ENCODE measurements around the gene RIC3.

RIC3 gene

DNA sequence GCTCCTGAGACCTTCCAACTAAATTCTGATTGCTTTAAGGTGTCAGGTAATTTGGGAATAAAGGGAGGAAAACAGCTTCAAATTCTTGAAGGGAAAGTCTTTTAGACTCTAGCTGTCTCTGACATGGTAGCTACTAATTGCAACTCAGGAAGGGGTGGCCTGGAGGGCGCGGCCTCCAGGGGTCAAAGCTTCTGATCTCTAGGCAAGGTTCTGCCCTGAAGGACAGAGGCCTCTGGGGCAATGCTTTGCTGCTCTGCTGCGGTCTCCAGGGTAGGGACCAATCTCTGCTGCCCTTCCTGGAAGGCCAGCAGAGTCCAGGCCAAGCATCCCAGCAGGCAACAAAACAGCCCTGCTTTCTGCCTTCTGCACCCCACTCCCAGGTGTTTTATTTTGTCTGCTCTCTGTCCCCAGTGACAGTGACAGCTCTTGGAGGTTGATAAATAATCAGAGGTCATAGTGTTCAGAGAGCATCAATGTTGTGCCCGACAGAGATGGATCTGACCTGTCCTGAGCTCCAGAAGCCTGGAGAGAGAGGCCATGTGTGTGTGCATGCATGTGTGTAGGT, 89.6 kb downstream of the RIC3 start:
- H3K79me2 ChIP-seq (ENCODE audit: insufficient read depth, low read length) = no peaks in the 10 kb centered on the region

DNA sequence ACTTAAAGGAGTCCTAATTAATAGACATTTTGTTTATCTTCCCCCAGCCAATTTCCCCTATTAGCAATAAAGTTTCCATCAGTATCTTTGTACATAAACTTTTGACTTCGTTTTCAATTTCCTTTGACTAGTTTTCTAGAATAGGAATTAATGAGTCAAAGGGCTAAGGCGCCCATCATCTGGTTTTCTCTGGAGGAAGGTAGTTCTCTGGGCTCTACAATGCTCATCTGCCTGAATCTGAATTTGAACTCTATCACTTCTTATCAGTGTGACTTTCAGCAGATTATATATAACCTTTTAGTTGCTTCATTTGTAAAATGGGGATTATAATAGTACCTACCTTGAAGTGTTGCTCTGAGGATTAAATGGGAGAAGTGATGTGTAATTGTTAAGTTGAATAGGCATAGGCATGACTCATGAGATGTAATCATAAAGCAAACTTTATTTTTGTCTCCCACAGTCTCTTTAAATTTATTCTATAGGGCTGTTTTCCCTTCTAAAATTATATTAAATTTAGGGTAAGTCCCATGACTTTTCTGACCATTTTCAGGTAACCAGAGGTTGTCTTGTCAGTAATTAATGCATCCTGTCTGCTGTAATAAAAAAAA, 93.6 kb downstream of the RIC3 start:
- no peak for TF ChIP-seq EZH2phosphoT487 (conservative IDR thresholded peaks at IDR 0.05; ENCODE audit: low read length)
- TF ChIP-seq, protein P1, sequence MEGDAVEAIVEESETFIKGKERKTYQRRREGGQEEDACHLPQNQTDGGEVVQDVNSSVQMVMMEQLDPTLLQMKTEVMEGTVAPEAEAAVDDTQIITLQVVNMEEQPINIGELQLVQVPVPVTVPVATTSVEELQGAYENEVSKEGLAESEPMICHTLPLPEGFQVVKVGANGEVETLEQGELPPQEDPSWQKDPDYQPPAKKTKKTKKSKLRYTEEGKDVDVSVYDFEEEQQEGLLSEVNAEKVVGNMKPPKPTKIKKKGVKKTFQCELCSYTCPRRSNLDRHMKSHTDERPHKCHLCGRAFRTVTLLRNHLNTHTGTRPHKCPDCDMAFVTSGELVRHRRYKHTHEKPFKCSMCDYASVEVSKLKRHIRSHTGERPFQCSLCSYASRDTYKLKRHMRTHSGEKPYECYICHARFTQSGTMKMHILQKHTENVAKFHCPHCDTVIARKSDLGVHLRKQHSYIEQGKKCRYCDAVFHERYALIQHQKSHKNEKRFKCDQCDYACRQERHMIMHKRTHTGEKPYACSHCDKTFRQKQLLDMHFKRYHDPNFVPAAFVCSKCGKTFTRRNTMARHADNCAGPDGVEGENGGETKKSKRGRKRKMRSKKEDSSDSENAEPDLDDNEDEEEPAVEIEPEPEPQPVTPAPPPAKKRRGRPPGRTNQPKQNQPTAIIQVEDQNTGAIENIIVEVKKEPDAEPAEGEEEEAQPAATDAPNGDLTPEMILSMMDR (IDR thresholded peaks at IDR 0.05; ENCODE audit: insufficient read depth, low read length, poor library complexity, severe bottlenecking) = no peak
- H3K9me2 ChIP-seq (replicated peaks; ENCODE audit: insufficient read depth, low read length) = no peaks in the 10 kb centered on the region
- no peaks in the 10 kb centered on the region for H3K27me3 ChIP-seq (ENCODE audit: low read length)
- no peaks in the 10 kb centered on the region for H3F3A ChIP-seq (ENCODE audit: insufficient read depth)
- H4K20me1 ChIP-seq (ENCODE audit: low read depth, low read length) = no peaks in the 10 kb centered on the region
- no peaks in the 10 kb centered on the region for H3K9me3 ChIP-seq (ENCODE audit: insufficient read depth, low read length)
- H2AFZ ChIP-seq (ENCODE audit: low read depth, low read length, severe bottlenecking) = no peak overlapping the region
- no peaks in the 10 kb centered on the region for H3K79me2 ChIP-seq (ENCODE audit: insufficient read depth, low read length)
- H3K36me3 ChIP-seq (ENCODE audit: low read length) = no peaks in the 10 kb centered on the region
- H3K9ac ChIP-seq (ENCODE audit: low read length) = no peak overlapping the region
- no peak overlapping the region for H3K27ac ChIP-seq (ENCODE audit: low read depth, low read length)
- no peak overlapping the region for H3K4me3 ChIP-seq (ENCODE audit: insufficient read depth, low read length, poor library complexity, severe bottlenecking)
- H3K4me2 ChIP-seq (ENCODE audit: low read depth, low read length, poor library complexity, severe bottlenecking) = no peak overlapping the region

More for the DNA sequence above, 89.6 kb downstream of the RIC3 start:
- H3K9me3 ChIP-seq (ENCODE audit: insufficient read depth, low read length) = no peaks in the 10 kb centered on the region
- H3K4me2 ChIP-seq (ENCODE audit: low read depth, low read length, poor library complexity, severe bottlenecking) = no peak overlapping the region
- no peaks in the 10 kb centered on the region for H3K36me3 ChIP-seq (ENCODE audit: low read length)
- no peak overlapping the region for H3K4me3 ChIP-seq (ENCODE audit: insufficient read depth, low read length, poor library complexity, severe bottlenecking)
- no peaks in the 10 kb centered on the region for H3F3A ChIP-seq (ENCODE audit: insufficient read depth)
- TF ChIP-seq, protein P1 (IDR thresholded peaks at IDR 0.05; ENCODE audit: insufficient read depth, low read length, poor library complexity, severe bottlenecking) = no peak
- TF ChIP-seq EZH2phosphoT487 (conservative IDR thresholded peaks at IDR 0.05; ENCODE audit: low read length) = no peak
- no peak overlapping the region for H2AFZ ChIP-seq (ENCODE audit: low read depth, low read length, severe bottlenecking)
- no peak overlapping the region for H3K9ac ChIP-seq (ENCODE audit: low read length)
- no peaks in the 10 kb centered on the region for H4K20me1 ChIP-seq (ENCODE audit: low read depth, low read length)
- no peaks in the 10 kb centered on the region for H3K9me2 ChIP-seq (replicated peaks; ENCODE audit: insufficient read depth, low read length)
- no peaks in the 10 kb centered on the region for H3K27me3 ChIP-seq (ENCODE audit: low read length)
- no peak overlapping the region for H3K27ac ChIP-seq (ENCODE audit: low read depth, low read length)

GRCh38 chr11:8071616-8072581, 96.9 kb downstream of the RIC3 start:
- H3K36me3 ChIP-seq (ENCODE audit: low read length) = no peaks in the 10 kb centered on the region
- no peak overlapping the region for H3K9ac ChIP-seq (ENCODE audit: low read length)
- no peaks in the 10 kb centered on the region for H4K20me1 ChIP-seq (ENCODE audit: low read depth, low read length)
- H3K9me3 ChIP-seq (ENCODE audit: insufficient read depth, low read length) = no peaks in the 10 kb centered on the region
- no peak overlapping the region for H2AFZ ChIP-seq (ENCODE audit: low read depth, low read length, severe bottlenecking)
- H3K4me2 ChIP-seq (ENCODE audit: low read depth, low read length, poor library complexity, severe bottlenecking) = no peak overlapping the region
- no peaks in the 10 kb centered on the region for H3K9me2 ChIP-seq (replicated peaks; ENCODE audit: insufficient read depth, low read length)
- no peaks in the 10 kb centered on the region for H3F3A ChIP-seq (ENCODE audit: insufficient read depth)
- no peaks in the 10 kb centered on the region for H3K27me3 ChIP-seq (ENCODE audit: low read length)
- no peaks in the 10 kb centered on the region for H3K79me2 ChIP-seq (ENCODE audit: insufficient read depth, low read length)
- TF ChIP-seq, protein P1 (IDR thresholded peaks at IDR 0.05; ENCODE audit: insufficient read depth, low read length, poor library complexity, severe bottlenecking) = no peak
- no peak for TF ChIP-seq EZH2phosphoT487 (conservative IDR thresholded peaks at IDR 0.05; ENCODE audit: low read length)
- no peak overlapping the region for H3K27ac ChIP-seq (ENCODE audit: low read depth, low read length)
- H3K4me3 ChIP-seq (ENCODE audit: insufficient read depth, low read length, poor library complexity, severe bottlenecking) = no peak overlapping the region
